Measurements from ENCODE around the gene RPL39L. TPM values are rescaled to one million over a fixed set of nuclear protein-coding genes. Genes with fewer than 3 reads are reported as not detected.
A peak's percentile ranks its signal among the peaks of the same experiment; 100 is the strongest.
"Not testable (repeated sequence)": the region's sequence is repeated elsewhere in the genome, so short reads cannot be mapped to it uniquely, and the experiment has no call there.

RPL39L gene
- total RNA-seq, 1 donor from 2014 or later: 2.9 TPM

- Histone ChIP-seq H3K36me3 (no peaks in the 10 kb centered on the region), H3K9me3 (replicated peaks) (peaks cover 2% of the 10 kb centered on the region), H3K27me3 (ENCODE audit: low read depth) (no peaks in the 10 kb centered on the region), H3K27ac (replicated peaks) (peak overlapping the region; percentile 68), H3K4me1 (peaks cover 13% of the 10 kb centered on the region), H3K4me3 (peak overlapping the region; percentile 69)
- DNase-seq: no peak
- intact Hi-C loops (cut with micrococcal nuclease): no loop called here
- TF ChIP-seq CTCF (IDR thresholded peaks at IDR 0.05; ENCODE audit: borderline replicate concordance): no peak
These were observed 578 bp upstream of the RPL39L start for GRCh38 chr3:187139895-187140253.

- H3K27me3 ChIP-seq (ENCODE audit: low read depth): no peaks in the 10 kb centered on the region
- no peak overlapping the region for H3K27ac ChIP-seq (replicated peaks)
- no peaks in the 10 kb centered on the region for H3K36me3 ChIP-seq
- peaks cover 13% of the 10 kb centered on the region for H3K4me1 ChIP-seq
- H3K9me3 ChIP-seq (replicated peaks): no peaks in the 10 kb centered on the region
- DNase-seq: no peak
- no peak overlapping the region for H3K4me3 ChIP-seq
- TF ChIP-seq CTCF (IDR thresholded peaks at IDR 0.05; ENCODE audit: borderline replicate concordance): no peak
- intact Hi-C loops (cut with micrococcal nuclease): no loop called here
These were observed 2.4 kb downstream of the RPL39L start for GRCh38 chr3:187136936-187137335.

DNA sequence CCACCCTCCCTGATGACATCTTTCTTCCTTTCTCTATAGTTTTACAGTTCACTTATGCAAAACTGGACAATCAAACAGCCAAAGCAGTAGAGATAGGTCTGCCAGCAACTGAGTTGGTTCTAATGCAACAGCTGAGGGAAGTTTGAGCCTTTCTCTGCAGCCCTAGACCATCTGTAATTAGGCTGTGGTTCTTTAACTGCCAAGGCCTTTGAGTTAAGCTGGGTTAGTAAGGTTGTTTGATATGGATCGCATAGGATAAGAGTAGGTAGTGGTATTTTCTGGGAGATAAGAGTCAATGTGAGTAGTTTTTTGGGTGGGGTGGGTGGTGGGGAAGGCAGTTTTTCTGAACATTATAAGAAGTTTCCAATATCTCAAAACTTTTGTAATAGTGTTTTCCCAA lies 3.0 kb downstream of the RPL39L start:
- no peak for TF ChIP-seq CTCF (IDR thresholded peaks at IDR 0.05; ENCODE audit: borderline replicate concordance)
- DNase-seq: no peak
- Histone ChIP-seq H3K36me3 (no peaks in the 10 kb centered on the region), H3K27ac (replicated peaks) (no peak overlapping the region), H3K4me3 (no peak overlapping the region), H3K9me3 (replicated peaks) (no peaks in the 10 kb centered on the region), H3K27me3 (ENCODE audit: low read depth) (no peaks in the 10 kb centered on the region), H3K4me1 (peaks cover 13% of the 10 kb centered on the region)
- intact Hi-C loops (cut with micrococcal nuclease): no loop called here

GRCh38 chr3:187135172-187135690 lies 4.1 kb downstream of the RPL39L start:
- intact Hi-C loops (cut with micrococcal nuclease); H3K9me3 ChIP-seq (replicated peaks): not testable (repeated sequence)

GRCh38 chr3:187133181-187133580 lies 6.1 kb downstream of the RPL39L start:
- H3K27ac ChIP-seq (replicated peaks); intact Hi-C loops (cut with micrococcal nuclease); H3K27me3 ChIP-seq (ENCODE audit: low read depth); H3K4me3 ChIP-seq; H3K36me3 ChIP-seq; DNase-seq; H3K4me1 ChIP-seq; H3K9me3 ChIP-seq (replicated peaks): not testable (repeated sequence)

More at GRCh38 chr3:187135172-187135690, 4.1 kb downstream of the RPL39L start:
- H3K27me3 ChIP-seq (ENCODE audit: low read depth); H3K36me3 ChIP-seq; H3K27ac ChIP-seq (replicated peaks); DNase-seq; H3K4me3 ChIP-seq: not testable (repeated sequence)
- peaks cover 13% of the 10 kb centered on the region for H3K4me1 ChIP-seq

DNA sequence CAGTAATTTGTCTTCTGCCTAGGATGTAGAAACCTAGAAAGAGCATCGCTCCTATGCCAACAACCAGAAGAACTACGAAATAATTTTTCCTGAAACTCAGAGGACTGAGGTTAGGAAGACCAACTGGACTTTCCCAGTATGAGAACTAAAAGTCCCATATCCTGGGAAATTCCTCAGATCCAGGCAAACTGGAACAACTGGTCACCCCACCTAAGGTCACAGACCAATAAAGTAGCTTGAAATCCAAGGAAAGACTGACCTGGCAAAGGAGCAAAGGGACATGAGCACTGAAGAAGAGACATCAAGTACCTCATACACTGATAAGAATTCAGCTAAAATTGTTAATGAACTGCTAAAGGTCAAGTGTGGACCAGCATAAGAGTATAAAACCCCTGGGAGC lies 6.6 kb downstream of the RPL39L start:
- no peaks in the 10 kb centered on the region for H3K4me1 ChIP-seq
- no peaks in the 10 kb centered on the region for H3K36me3 ChIP-seq
- no peak for DNase-seq
- no peak overlapping the region for H3K27ac ChIP-seq (replicated peaks)
- TF ChIP-seq CTCF (IDR thresholded peaks at IDR 0.05; ENCODE audit: borderline replicate concordance): no peak
- H3K27me3 ChIP-seq (ENCODE audit: low read depth): no peaks in the 10 kb centered on the region
- no peak overlapping the region for H3K4me3 ChIP-seq
- intact Hi-C loops (cut with micrococcal nuclease): no loop called here
- H3K9me3 ChIP-seq (replicated peaks): no peaks in the 10 kb centered on the region

DNA sequence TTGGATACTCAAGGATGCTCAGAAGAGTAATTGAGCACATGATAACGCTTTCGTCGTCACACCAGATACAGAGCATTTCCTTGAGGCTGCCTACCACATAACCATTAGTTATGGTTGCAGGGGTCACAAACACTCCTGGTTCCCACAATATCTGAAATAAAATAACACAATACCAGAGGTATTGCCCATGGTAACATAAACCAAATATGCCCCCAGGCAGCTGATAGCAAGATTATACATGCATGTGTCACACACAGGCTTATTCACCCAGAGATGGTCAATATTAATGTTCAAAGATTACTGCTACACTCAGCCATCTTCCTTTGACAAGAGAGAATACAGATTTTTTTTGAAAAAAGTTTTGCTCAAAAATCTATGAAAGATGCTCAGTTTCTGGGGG lies 7.3 kb downstream of the RPL39L start:
- TF ChIP-seq CTCF (IDR thresholded peaks at IDR 0.05; ENCODE audit: borderline replicate concordance): no peak
- intact Hi-C loops (cut with micrococcal nuclease): no loop called here
- H3K4me1 ChIP-seq: no peaks in the 10 kb centered on the region
- H3K9me3 ChIP-seq (replicated peaks): no peaks in the 10 kb centered on the region
- H3K36me3 ChIP-seq: no peaks in the 10 kb centered on the region
- no peak overlapping the region for H3K27ac ChIP-seq (replicated peaks)
- H3K27me3 ChIP-seq (ENCODE audit: low read depth): no peaks in the 10 kb centered on the region
- no peak overlapping the region for H3K4me3 ChIP-seq
- DNase-seq: no peak

Measured in left ventricle myocardium inferior (tissue), 1 donor.